Chondrocyte (in vitro differentiated cells): Measurements from ENCODE around the gene TSSK2. TPM values are rescaled to one million over a fixed set of nuclear protein-coding genes. Genes with fewer than 3 reads are reported as not detected.

Experiments used
- DNase-seq: peaks from one replicate; pipeline ENCODE4 v3.0.0; 2021; ENCODE audit warnings: mixed read lengths, low spot score
- H3K27ac Mint-ChIP-seq: one replicate; pipeline ENCODE4 v1.8.0; 2021; ENCODE audit warnings: mild to moderate bottlenecking, moderate library complexity, mixed read lengths; ENCODE audit not compliant: unreplicated experiment
- H3K27me3 Mint-ChIP-seq: 2 replicates; pipeline ENCODE4 v1.8.0; 2021; ENCODE audit warnings: low read depth, mixed read lengths
- H3K36me3 Mint-ChIP-seq: 2 replicates; pipeline ENCODE4 v1.8.0; 2021; ENCODE audit warnings: low read depth, mixed read lengths
- H3K4me1 Mint-ChIP-seq: 2 replicates; pipeline ENCODE4 v1.8.0; 2021; ENCODE audit warnings: low read depth, mild to moderate bottlenecking, mixed read lengths
- H3K4me3 Mint-ChIP-seq: one replicate; pipeline ENCODE4 v1.8.0; 2021; ENCODE audit warnings: mild to moderate bottlenecking, moderate library complexity, mixed read lengths; ENCODE audit not compliant: unreplicated experiment
- H3K9me3 Mint-ChIP-seq: 2 replicates; pipeline ENCODE4 v1.8.0; 2021; ENCODE audit warnings: low read depth, mixed read lengths
- total RNA-seq: library from RNA; stranded (reverse); gene quantifications from 3 replicates; pipeline ENCODE4 v1.2.1, GENCODE V29; 2021
- TF ChIP-seq, protein P1 (sequence below): fragments of 200-600 bp; sonication (generic); IDR thresholded peaks from 2 replicates; pipeline ENCODE4 v1.5.0; 2021; ENCODE audit warnings: antibody characterized with exemption, mild to moderate bottlenecking, moderate library complexity

TSSK2 gene
- total RNA-seq, 1 donor from 2014 or later, result not detected

DNA sequence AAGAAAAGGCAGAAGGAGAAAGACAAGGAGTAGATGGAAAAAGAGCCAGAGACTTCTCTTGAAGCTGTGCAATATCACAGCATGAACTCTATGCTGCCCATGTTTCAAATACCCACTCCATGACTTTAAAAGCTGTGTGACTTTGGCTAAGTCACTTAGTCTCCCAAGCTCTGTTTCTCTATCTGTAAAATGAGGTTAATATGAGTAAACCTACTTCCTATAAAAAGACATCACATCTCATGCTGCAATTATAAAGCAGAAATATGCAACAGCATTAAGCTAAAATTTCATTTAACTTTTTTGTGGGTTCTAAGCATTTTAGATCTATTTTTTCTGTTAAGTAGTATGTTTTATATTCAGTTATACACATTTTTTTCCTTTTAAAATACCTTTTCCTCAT, 20.5 kb upstream of the TSSK2 start:
- DNase-seq, result no peak

GRCh38 chr22:19111140-19111539, 20.0 kb upstream of the TSSK2 start:
- no peaks in the 10 kb centered on the region for H3K36me3 Mint-ChIP-seq
- H3K27me3 Mint-ChIP-seq, result no peaks in the 10 kb centered on the region
- H3K9me3 Mint-ChIP-seq, result no peaks in the 10 kb centered on the region
- H3K4me3 Mint-ChIP-seq, result no peak overlapping the region
- TF ChIP-seq, protein P1, sequence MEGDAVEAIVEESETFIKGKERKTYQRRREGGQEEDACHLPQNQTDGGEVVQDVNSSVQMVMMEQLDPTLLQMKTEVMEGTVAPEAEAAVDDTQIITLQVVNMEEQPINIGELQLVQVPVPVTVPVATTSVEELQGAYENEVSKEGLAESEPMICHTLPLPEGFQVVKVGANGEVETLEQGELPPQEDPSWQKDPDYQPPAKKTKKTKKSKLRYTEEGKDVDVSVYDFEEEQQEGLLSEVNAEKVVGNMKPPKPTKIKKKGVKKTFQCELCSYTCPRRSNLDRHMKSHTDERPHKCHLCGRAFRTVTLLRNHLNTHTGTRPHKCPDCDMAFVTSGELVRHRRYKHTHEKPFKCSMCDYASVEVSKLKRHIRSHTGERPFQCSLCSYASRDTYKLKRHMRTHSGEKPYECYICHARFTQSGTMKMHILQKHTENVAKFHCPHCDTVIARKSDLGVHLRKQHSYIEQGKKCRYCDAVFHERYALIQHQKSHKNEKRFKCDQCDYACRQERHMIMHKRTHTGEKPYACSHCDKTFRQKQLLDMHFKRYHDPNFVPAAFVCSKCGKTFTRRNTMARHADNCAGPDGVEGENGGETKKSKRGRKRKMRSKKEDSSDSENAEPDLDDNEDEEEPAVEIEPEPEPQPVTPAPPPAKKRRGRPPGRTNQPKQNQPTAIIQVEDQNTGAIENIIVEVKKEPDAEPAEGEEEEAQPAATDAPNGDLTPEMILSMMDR, result no peak
- DNase-seq, result peak; percentile 33
- H3K27ac Mint-ChIP-seq, result no peak overlapping the region
- peaks cover 24% of the 10 kb centered on the region for H3K4me1 Mint-ChIP-seq

More for the DNA sequence above, 20.5 kb upstream of the TSSK2 start:
- Mint-ChIP-seq H3K4me1 (peaks cover 21% of the 10 kb centered on the region), H3K9me3 (no peaks in the 10 kb centered on the region), H3K27me3 (no peaks in the 10 kb centered on the region), H3K27ac (no peak overlapping the region), H3K36me3 (no peaks in the 10 kb centered on the region), H3K4me3 (no peak overlapping the region)
- TF ChIP-seq, protein P1, result no peak

GRCh38 chr22:19111584-19111983, 19.5 kb upstream of the TSSK2 start:
- no peak overlapping the region for H3K4me3 Mint-ChIP-seq
- no peak overlapping the region for H3K27ac Mint-ChIP-seq
- DNase-seq, result no peak
- H3K27me3 Mint-ChIP-seq, result no peaks in the 10 kb centered on the region
- TF ChIP-seq, protein P1, result no peak
- H3K4me1 Mint-ChIP-seq, result peaks cover 24% of the 10 kb centered on the region
- H3K36me3 Mint-ChIP-seq, result no peaks in the 10 kb centered on the region
- H3K9me3 Mint-ChIP-seq, result no peaks in the 10 kb centered on the region

GRCh38 chr22:19113429-19113828, 17.7 kb upstream of the TSSK2 start:
- Mint-ChIP-seq H3K36me3 (no peaks in the 10 kb centered on the region), H3K4me3 (no peak overlapping the region)

DNA sequence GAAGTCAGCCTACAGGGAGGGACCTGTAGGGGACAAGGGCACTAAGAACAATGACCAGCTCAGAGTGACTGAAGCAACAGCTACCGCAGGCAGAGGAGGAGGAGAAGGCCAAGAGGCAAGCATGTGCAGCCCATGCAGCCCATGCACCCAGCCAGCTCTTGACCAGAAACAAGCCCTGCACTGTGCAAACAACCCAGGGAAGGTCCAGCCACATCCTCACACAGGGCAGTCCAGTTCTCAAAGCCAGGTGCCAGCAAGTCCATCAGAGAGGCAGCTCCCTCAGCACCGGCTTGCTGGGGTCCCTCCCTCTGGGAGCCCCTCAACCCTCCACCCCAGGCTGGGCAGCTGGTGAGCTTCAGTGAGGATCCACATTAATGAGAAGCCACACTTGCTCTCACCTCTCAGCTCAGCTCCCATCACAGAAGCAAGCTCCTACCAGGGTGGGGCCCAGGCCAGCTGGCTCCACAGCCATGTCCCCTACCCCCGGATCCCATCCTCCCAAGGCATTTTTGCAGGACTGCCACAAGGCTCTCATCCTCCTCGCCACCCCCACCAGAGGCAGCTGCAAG, 16.0 kb upstream of the TSSK2 start:
- no peaks in the 10 kb centered on the region for H3K36me3 Mint-ChIP-seq
- H3K4me3 Mint-ChIP-seq, result no peak overlapping the region
- H3K9me3 Mint-ChIP-seq, result no peaks in the 10 kb centered on the region
- peaks cover 14% of the 10 kb centered on the region for H3K4me1 Mint-ChIP-seq
- H3K27ac Mint-ChIP-seq, result no peak overlapping the region
- peak; percentile 66 for DNase-seq
- TF ChIP-seq, protein P1, result no peak
- no peaks in the 10 kb centered on the region for H3K27me3 Mint-ChIP-seq

More at GRCh38 chr22:19113429-19113828, 17.7 kb upstream of the TSSK2 start:
- no peaks in the 10 kb centered on the region for H3K27me3 Mint-ChIP-seq
- H3K9me3 Mint-ChIP-seq, result no peaks in the 10 kb centered on the region
- H3K4me1 Mint-ChIP-seq, result peaks cover 24% of the 10 kb centered on the region
- no peak overlapping the region for H3K27ac Mint-ChIP-seq
- TF ChIP-seq, protein P1, result no peak
- peak; percentile 12 for DNase-seq
